ENCODE data around the gene FTO.

FTO gene

DNA sequence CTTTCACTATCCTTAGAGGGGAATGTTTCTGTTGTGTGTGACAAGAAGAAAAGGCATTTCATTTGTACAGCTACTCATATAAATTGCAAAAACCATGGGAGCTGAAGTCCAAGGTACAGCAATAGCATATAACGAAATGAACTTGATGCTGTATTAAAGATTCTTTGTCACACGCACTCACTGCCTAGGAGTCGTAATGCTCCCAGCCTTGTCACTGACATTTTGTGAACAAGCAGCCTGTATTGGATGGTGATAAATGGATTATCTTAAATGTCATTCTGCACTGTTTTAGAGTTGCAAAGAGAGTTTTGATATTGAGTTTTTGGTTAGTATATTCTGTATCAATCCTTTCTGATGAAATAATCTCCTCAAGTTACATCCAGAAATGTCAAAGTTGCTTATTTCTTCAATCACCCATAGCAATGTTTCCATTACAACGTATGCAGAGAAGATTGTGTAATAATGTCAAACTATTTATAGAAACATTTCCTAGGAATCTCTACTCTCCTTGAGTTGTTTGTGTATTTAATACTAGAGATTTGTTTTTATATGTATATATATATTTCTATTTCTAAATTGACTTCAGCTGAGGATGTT lies 270.6 kb downstream of the FTO start:
- DNase-seq, result no peak

DNA sequence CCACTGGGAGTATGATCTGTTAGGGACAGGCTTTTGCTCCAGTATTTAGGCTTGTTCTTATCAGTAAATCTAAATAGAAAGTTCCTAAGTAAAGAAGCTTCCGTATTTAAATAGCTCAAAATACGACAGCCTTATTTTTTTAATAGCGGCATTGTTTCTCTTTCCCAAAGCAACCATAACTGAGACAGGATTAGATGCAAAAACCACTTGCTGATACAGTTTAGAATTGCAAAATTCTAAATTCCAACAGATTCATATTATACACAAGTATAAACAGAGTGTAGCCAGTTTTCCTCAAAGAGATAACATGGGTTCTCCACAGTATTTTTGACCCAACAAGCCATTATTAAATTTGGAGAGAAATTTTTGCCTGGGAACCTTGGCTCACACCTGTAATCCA lies 276.7 kb downstream of the FTO start:
- DNase-seq, result no peak

DNA sequence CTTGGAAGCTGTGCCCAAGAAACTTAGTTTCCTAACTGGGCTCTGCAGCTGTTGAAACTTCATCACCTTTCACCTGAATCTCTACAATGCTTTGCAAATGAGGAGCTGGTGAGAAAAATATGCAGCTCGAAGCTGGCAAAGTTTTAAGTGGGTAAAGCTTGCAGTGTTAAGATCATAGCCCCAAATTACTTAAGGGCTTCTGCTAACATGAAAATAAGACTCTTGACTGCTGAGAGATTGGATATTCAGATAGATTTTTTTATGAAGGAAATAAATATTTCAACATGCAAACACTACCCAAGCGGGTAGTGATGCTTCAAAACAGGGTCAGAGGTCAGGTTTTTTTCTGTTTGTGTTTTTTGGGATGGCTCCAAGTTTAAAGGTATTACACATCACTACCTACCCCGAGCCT lies 278.7 kb downstream of the FTO start:
- DNase-seq, result no peak

DNA sequence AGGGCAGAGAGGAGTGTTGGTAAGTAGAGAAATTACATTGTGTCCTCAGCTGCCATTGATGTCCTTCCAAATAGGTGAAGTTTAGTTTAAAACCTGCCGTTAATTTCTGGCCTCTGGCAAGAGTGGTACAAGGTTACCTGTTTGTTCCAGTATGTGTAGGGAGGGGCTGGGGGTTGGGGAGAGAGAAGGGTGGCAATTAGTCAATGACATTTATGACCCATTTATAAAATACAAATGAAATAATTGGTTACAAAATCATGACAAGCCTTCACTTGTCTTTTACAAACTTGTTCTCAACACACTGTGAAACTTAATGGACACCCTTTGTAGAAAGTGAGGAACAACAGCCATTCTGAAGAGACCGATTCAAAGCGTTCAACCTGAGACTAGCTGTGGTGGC lies 281.0 kb downstream of the FTO start:
- no peak for DNase-seq

DNA sequence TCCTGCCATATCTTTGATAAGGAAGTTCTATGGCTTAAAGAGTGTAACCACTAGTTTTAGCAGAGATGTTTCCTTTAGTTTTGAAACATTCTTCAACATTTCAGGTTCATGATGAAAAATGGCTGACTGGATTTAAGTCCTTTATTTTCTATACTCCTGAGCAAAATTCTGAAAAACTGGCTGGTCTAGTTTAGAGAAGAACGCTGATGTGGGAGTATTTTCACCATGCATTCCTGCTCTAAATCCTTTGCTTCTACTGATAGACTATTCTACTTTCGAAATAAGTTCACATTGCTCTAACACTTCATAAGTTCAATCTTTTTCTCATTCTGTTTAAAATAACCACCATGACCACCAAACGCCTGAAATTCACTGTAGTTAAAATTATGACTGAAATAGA lies 281.9 kb downstream of the FTO start:
- no peak for DNase-seq

DNA sequence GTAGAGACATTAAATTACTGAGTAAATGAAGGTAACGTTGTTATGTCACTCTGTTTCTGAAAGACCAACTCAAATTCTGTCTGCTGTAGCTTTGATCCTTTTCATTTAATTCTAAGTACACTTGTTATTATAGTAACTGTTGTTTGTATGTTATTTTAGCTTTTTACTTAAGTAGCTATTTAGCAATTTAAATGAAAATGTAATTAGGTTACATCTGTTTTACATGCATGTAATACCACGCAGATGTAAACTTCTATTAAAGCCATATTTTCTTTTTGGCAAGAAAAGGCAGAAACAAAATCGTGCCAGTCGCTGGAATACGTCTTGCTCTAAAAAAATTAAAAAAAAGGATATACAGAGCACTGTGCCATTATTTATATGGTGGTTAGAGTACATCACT lies 282.8 kb downstream of the FTO start:
- DNase-seq, result no peak

DNA sequence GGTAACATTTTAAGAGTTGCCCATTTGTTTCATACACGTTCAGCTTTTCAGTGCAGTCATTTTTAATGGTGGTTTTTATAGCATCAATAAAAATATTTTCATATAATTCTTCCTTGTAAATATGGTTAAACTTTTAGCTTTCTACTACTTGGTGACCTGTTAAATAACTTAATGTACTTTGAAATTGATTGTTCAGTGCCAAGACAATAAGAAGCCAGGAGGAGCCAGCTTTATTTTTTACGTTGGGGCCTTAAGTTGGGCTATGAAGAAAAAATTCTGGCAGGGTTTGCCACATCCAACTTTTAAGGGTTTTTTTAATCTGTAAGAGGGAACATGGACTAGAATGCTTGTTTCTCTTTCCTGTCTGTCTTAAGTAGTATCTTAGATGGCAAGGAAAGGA lies 284.2 kb downstream of the FTO start:
- no peak for DNase-seq

DNA sequence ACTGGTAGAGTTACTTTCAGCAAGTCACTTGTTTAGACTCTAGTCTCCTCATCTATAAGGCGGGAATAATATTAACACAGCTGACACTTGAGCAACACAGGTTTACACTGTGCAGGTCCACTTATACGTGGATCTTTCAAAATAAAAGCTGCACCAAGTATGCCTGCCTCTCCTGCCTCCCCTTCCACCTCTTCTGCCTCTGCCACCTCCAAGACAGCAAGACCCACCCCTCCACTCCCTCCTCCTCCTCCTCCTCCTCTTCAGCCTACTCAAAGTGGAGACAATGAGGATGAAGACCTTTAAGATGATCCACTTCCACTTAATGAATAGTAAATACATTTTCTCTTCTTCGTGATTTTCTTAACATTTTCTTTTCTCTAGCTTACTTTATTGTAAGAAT lies 285.6 kb downstream of the FTO start:
- no peak for DNase-seq

DNA sequence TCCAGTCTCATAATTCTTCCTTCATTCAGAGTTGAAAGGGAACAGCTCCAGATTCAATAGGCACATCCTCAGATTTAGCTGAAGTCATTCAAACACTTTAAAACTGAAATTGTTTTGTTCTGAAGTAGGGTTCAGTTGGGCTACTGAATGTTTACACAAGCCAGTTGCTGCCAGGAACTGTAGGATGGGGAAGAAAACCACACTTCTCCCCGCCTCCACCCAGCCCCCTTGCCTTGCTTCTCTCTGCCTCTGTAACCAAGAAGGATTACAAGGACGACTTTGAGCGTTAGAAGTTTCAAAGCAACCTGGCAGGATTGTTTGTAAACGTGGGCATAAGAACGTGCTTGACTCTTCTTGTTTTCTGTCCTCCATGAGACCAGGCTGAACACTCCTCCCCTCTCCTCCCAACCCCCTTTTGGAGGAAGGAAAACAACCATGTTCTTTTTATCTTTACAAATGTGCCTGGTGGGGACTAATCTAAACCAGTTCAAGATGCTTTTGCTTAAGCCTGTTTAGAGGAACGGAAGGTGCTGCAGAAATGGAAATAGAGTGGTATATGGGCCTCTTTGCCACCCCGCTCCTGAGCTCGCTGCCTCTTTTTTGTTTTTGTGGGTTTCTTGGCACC lies 287.9 kb downstream of the FTO start:
- no peak for DNase-seq

DNA sequence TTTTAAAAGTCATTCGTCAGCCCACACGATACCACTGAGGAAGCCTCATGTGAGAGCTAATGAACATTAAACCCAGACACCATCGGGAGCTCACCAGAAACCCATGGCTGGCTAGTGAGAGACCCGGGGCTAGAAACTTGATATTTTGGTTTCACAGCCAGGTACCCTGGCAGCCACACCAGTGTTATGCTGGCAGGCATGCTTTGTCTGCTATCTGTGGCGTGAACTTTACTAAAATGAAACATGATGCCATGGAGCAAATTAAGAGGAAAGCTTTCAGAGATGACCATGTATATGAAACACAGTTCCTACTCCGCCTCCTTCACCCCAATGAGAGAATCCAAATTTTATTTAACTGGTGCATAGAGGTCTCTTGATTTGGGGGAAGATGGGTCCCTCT lies 291.4 kb downstream of the FTO start:
- DNase-seq, result no peak

DNA sequence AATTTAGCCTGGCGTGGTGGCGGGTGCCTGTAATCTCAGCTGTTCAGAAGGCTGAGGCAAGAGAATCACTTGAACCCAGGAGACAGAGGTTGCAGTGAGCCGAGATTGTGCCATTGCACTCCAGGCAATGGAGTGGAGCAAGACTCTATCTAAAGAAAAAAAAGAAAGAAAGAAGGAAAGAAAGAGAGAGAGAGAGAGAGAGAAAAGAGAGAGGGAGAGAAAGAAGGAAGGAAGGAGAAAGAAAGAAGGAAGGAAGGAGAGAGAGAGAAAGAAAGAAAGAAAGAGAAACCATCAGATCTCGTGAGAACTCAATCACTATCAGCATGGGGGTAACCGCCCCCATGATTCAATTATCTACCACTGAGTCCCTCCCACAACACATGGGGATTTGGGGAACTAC lies 293.0 kb downstream of the FTO start:
- DNase-seq, result no peak

DNA sequence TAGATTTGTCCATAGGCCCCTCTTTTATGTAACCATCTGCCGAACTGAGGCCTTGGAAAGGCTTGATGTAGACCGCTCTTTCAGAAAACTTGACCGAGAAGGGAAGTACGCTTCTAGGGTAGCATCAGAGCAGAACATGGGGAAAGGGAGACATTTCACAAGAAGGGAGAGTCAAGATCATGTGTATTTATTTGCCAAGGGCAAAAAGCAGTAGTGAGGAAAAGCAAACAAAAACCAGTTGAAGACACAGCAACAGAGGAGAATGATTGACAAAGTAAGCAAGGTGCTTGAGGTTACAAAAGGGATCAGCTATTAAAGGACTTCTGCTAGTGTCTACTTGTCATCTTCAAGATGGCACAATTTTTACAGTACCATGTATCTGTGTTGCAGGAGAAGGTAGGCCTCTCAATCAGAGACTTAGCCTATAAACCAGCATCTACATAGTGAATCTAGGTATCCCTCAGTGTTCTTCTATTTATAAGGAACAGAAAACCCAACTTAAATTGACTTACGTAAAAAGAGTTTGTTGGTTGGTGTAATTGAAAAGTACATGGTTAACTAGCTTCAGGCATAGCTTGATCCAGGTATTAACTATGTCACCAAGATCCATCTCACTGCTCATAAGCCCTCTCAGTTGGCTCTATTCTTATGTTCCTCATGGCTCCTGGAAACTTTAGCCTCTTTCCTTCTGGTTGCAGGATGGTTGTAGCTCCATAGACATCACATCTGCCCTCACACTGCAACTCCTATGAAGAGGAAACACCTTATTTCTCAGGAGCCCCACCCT lies 294.3 kb downstream of the FTO start:
- DNase-seq, result no peak

DNA sequence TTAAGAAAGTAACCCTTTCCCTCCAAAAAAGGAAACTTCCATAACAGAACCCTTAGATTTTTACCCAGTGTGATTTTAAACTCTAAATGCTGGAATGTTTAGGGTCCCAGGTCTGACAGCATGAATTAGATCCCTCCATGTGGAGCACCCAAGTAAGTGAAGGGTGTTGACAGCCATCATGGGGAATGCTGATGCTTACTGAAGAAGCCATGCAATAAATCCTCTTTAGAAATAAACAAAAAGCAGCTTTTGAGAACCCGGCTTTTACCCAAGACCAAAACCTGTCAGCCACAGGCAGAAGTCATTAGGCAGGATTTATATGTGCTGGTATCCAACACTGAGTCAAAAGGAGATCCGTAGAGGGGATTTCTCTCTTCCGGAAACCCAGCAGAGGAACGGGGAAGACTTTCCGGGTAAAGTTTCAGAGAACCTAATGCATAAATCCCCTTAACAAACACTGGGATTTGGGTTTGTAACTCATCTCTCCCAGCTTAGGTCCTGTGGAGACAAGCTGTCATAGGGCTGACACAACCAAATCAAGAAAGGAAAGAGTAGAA lies 295.1 kb downstream of the FTO start:
- no peak for DNase-seq

DNA sequence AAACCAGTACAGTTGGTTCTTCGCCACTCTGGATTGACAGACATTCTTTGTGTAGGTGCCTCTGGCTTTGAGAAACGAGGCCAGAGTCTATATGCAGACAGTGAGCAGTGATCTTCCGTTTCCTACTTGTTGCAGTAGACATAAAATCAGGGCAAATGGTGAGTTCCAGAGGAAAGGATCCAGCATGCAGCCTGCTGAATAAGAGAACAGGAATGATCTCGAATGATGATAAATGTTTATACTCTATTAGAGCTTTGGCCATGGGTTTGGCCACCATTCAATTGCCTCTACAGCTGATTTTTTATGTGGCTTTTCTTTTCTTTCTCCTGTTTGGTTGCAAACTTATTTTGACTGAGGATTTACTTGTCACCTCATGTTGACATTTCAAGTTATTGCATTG lies 295.9 kb downstream of the FTO start:
- DNase-seq, result no peak

DNA sequence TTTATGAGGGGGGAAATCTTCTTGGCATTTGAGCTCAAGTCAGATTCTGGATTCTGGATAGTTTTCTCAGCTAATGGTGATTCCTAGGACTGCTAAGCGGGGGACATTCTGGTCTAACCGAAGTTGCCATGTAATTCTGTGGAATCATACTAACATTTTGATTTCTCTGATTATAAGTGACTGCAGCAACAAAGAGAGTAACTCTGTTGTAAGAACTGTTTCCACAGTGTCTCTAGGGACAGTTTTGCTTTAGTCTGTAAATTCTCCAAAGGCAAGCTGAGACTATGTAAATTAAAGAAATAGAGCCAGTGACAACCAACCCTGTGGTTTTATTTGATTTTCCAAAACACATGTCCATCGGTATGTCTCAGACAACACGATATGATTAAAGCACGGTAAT lies 296.4 kb downstream of the FTO start:
- DNase-seq, result no peak

DNA sequence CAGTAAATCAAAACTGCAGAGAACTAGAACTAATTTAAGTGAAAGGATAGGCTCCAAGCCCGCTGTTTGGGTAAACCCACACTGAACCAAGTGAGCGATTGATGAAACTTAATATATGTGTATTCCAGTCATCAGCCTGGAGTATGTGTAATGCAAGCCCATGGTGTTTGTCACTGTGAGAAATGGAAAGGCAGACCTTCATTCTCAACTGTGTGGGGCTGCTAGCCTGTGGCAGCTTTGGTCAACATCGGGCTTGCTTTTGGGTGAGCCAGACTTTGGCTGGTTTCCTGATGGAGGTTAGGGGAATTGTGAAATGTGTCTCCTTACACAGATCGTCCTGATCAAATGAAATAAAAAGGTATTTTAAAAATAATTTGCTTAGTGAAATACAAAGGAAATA lies 302.7 kb downstream of the FTO start:
- DNase-seq, result no peak

DNA sequence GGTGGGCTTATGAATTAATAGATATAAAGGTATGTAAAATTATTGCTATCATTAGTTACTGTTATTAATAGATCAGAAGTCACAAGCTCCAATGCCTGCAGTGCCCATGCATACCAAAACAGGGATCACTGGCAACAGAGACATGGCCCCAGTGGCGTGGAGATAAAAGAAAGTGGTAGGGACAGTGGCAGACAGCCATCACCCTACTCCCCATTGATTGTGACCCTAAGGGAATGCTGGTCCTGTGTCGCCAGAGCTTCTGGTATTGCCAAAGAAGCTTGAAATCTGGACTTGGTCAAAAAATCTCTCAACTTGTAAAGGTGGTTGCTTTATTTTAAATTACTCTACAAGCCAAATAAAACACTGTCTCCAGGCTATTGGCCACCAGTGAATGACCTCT lies 303.5 kb downstream of the FTO start:
- no peak for DNase-seq

DNA sequence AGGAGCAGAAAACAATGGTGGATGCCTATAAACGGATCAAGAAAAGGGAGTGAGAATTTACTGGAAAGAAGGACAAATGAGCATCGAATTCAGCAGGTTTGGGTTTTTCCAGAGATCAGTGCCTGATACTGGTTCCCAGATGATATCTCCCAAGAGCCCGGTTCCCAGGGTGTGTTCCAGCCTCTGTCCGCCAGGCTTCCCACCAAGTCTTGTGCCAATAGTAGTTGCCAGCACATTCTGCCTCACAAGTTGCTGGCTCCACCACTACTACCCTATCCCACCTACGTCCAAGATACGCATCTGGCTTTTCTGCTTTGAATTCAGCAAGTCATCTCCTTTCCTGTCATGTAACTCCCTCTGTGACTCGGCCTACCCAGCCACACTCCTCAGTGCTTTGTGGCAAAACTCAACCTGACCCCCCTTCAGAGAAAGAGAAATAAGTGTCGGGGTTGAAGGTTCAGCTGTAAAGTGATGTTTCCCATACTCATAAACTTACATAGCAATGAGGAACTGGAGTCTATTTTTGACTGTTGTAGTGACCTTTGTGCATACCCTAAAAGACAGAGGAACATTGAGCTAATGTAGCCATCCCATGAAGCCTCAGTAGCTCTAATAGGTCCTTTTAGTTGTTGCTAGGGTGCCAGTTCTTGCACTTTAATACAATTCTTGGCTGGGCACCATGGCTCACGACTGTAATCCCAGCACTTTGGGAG lies 305.7 kb downstream of the FTO start:
- DNase-seq, result no peak

DNA sequence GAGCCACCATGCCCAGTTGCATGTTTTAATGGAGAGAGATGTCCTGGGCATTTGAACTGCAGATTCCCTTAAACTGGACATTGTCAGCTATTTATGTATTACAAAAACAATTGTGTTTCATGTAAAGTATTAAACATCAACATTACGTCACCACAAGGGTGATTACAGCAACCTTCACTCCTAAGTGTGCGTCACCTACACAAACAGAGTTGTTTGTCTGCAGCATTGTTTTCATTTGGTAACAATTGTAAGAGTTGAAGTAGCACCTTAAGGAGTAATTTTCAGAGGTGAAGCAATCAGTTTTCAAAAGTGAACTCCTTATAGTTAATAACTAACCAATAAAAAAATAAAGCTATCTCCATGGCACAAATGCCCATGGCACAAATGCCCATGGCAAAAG lies 311.2 kb downstream of the FTO start:
- DNase-seq, result no peak

DNA sequence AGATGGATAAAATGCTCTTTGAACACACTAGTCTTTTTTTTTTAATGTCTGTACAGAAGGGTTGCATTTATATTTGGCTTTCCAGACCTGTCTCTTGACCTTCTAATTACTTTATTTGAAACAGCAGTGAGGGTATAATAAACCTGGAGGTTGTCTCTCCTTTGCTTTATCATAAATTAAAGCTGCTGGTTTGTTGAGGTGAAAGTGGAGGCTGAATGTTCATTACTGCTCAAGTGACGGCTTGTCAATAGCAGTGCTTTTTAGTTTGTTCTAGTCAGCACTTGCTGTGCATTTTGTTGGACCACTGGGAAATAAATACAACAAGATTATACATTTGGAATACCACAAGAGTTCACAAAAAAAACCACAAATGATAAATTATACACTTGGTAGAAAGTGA lies 318.4 kb downstream of the FTO start:
- no peak for DNase-seq

DNA sequence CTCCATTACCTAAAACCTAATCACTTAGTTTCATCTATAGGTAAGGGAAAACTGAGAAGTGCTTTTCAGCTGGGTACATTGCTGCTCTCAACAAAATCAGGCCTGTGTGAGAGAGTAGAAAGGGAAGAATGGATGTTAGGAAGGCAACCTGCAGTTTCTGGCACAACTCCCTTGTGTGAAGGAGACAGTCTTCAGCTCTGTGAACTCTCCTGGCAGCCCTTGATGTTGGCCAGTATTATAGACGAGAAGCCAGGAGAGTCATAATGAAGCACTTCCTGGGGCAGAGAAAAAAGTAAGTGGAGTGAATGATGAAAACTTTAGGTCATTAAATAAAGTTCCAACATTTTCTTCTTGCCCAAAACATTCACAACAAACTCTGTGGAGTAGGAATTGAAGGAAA lies 322.5 kb downstream of the FTO start:
- no peak for DNase-seq

DNA sequence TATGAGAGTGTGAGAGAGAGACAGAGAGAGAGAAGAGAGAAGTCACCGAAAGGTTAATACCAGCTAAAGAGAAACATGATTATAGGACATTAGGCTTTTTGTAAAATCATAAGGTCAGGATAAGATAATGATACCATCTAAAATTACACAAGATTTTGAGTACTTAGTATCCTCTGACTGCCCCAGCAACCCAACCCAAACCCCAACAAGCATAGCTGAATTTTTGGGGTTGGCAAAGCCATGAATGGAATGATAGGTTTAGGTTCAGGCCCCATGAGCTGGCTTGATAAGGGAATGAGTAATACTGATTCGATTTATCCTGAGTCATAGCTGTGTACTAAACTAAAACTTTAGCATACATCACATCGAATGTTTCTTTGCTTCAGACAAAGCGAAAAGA lies 323.1 kb downstream of the FTO start:
- no peak for DNase-seq

DNA sequence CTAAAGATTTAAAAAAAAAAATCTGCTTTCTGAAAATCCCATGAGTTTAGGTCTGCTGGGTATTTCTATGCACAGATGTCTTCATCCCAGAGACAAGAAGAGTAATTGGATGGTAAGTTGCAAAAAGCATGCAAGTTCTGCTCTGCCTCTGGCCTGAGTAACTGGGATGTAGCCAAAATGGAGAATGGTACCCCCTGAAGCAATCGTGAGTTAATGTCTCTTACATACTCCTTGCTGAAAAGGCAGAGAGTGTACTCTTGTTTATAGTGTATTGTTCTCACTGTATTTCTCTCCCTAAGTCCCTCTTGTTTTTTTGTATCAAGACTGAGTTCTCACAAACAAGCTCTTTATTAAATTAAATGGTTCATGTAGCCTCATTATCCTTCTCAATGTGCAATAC lies 323.6 kb downstream of the FTO start:
- no peak for DNase-seq

DNA sequence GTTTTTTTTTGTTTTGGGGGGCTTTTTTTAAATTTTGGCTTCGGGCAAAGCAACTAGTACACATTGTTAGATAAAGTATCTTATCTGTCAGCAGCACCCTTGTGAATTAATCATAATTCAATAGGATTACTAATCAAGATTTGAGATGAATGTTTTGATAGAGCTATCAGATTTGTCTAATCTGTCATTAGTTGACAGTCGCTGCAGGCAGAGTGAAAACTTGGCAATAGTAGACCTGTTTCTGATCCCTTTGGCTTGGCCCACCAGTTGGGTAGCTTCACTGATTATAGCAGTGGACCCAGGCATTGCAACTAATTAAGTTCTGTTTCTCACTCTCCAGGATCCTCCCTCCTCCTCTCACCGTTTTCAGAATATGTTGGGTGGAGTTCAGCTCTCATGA lies 324.0 kb downstream of the FTO start:
- no peak for DNase-seq
